GM12878 (cell line): Measurements from ENCODE around the gene KLF6. TPM values are rescaled to one million over a fixed set of nuclear protein-coding genes. Genes with fewer than 3 reads are reported as not detected.
A peak's percentile ranks its signal among the peaks of the same experiment; 100 is the strongest.

Experiments
- ATAC-seq: fragments of 200-7000 bp; cut with Tn5 transposase; 3 replicates; pipeline ENCODE4 v1.9.1; 2020; ENCODE audit warnings: mild to moderate bottlenecking, moderate library complexity
- BruUV-seq: library from RNA; stranded (reverse); fragments of 400-500 nt; replicated peaks from 2 replicates; lab custom pipeline; 2021; lab: Mats Ljungman, UMichigan
- CTCF ChIA-PET: fragments of 300-600 bp; sonication (Branson Sonifier 250); formaldehyde crosslinking; extraction: SDS; loops from one replicate; lab custom pipeline; 2021; ENCODE audit warnings: inconsistent platforms; lab: Yijun Ruan, JAX
- POLR2A ChIA-PET: fragments of 350-600 bp; formaldehyde crosslinking; extraction: SDS; loops from one replicate; lab custom pipeline; 2021; ENCODE audit warnings: inconsistent platforms; lab: Charles Lee
- RAD21 ChIA-PET: fragments of 300-600 bp; sonication (Branson Sonifier 250); formaldehyde crosslinking; loops from one replicate; lab custom pipeline; 2023; ENCODE audit warnings: antibody characterized with exemption; ENCODE audit not compliant: unreplicated experiment; lab: Charles Lee
- SMC1A ChIA-PET: fragments of 300-600 bp; sonication (Branson Sonifier 250); formaldehyde crosslinking; loops from one replicate; lab custom pipeline; 2023; ENCODE audit not compliant: unreplicated experiment, uncharacterized antibody; lab: Charles Lee
- DNase-seq: peaks from one replicate; pipeline ENCODE4 v3.0.0-alpha.2; 2011; ENCODE audit warnings: low read depth, low spot score
- FAIRE-seq: peaks from 3 replicates; lab custom pipeline; 2011; peaks lifted over from hg19 to GRCh38; lab: Jason Lieb, UNC
- H2AFZ ChIP-seq: 2 replicates; pipeline ENCODE4 v1.6.0; 2011; ENCODE audit warnings: low read depth, low read length, control low read depth; ENCODE audit not compliant: control insufficient read depth
- H3K27ac ChIP-seq: 2 replicates; pipeline ENCODE4 v1.5.1; 2011; ENCODE audit warnings: control low read depth; ENCODE audit not compliant: control insufficient read depth, insufficient read depth
- H3K27me3 ChIP-seq, 2 experiments: replicated peaks in 1 of 2; 2 replicates each; pipeline versions ENCODE4 v1.6.0 to v1.6.1; 2011; ENCODE audit warnings: low read length in 1 of 2; ENCODE audit not compliant: control insufficient read depth in 2 of 2, insufficient read depth in 2 of 2
- H3K36me3 ChIP-seq, 2 experiments: 2 replicates each; pipeline ENCODE4 v1.5.1; 2011; ENCODE audit warnings: low read length in 1 of 2; ENCODE audit not compliant: control insufficient read depth in 2 of 2, insufficient read depth in 2 of 2
- H3K4me1 ChIP-seq: 2 replicates; pipeline ENCODE4 v1.6.1; 2011; ENCODE audit warnings: mild to moderate bottlenecking, low read length, moderate library complexity, mixed read lengths; ENCODE audit not compliant: control insufficient read depth, insufficient read depth
- H3K4me2 ChIP-seq: 2 replicates; pipeline ENCODE4 v1.6.0; 2011; ENCODE audit warnings: control low read depth; ENCODE audit not compliant: control insufficient read depth, insufficient read depth
- H3K4me3 ChIP-seq: fragments of 200-600 bp; sonication (generic); 2 replicates; pipeline ENCODE4 v1.5.1; 2016
- H3K79me2 ChIP-seq: 2 replicates; pipeline ENCODE4 v1.6.0; 2011; ENCODE audit warnings: low read length; ENCODE audit not compliant: control insufficient read depth, insufficient read depth
- H3K9ac ChIP-seq: 2 replicates; pipeline ENCODE4 v1.8.0; 2011; ENCODE audit warnings: low read length, control low read depth, mixed read lengths; ENCODE audit not compliant: control insufficient read depth, insufficient read depth
- H3K9me3 ChIP-seq: replicated peaks from 3 replicates; pipeline ENCODE4 v1.5.1; 2011; ENCODE audit warnings: mild to moderate bottlenecking, low read length; ENCODE audit not compliant: control insufficient read depth, insufficient read depth
- H4K20me1 ChIP-seq: 2 replicates; pipeline ENCODE4 v1.6.0; 2011; ENCODE audit not compliant: control insufficient read depth, insufficient read depth
- ATF3 ChIP-seq: IDR thresholded peaks from 2 replicates; pipeline ENCODE4 v1.6.1; 2011; ENCODE audit warnings: low read depth, mild to moderate bottlenecking, low read length, moderate library complexity, borderline replicate concordance; ENCODE audit errors: extremely low read depth
- EED ChIP-seq: sonication (generic); IDR thresholded peaks from 2 replicates; pipeline ENCODE4 v1.6.1; 2016; ENCODE audit warnings: antibody characterized with exemption, low read depth
- HDGF ChIP-seq: fragments of 450-650 bp; IDR thresholded peaks from 2 replicates; pipeline ENCODE4 v1.6.1; 2016; ENCODE audit warnings: antibody characterized with exemption
- WGBS: methylation state at CpG from one replicate; pipeline ENCODE4 v1.1.6; 2016; ENCODE audit warnings: low lambda C conversion rate; ENCODE audit not compliant: insufficient replicate concordance, insufficient coverage; ENCODE audit errors: missing lambda C conversion rate; 5-methylcytosine and 5-hydroxymethylcytosine counted together
- in situ Hi-C: fragments of 300-500 bp; cut with MboI; formaldehyde crosslinking; loops from 9 replicates; pipeline ENCODE4 v1.14.3; 2018; ENCODE audit warnings: mixed read lengths
- intact Hi-C: fragments of 100-400 bp; cut with micrococcal nuclease; formaldehyde crosslinking; loops from one replicate; pipeline ENCODE4 v1.14.2; 2022; ENCODE audit not compliant: unreplicated experiment
- polyA plus RNA-seq, 11 experiments: library from polyadenylated mRNA; depleted of rRNA in 4 of 11; unstranded in 6 of 11; stranded (reverse) in 5 of 11; fragments of >200 nt; fragmentation: Nextera tagmentation in 4 of 11; fragmentation: Illumina TruSeq in 1 of 11; extraction: Ambion mirVana in 4 of 11; extraction: Trizol in 1 of 11; gene quantifications; 1 replicate in 1 of 11; 2 replicates in 10 of 11; pipeline versions ENCODE4 v1.2.1 to v1.2.3, GENCODE V29; 2011 to 2016; ENCODE audit warnings: inconsistent platforms in 2 of 11, missing spikeins in 2 of 11, low read depth in 1 of 11
- total RNA-seq, 4 experiments: library from RNA; depleted of rRNA in 3 of 4; stranded (reverse); fragments of >200 nt in 3 of 4; fragmentation: Illumina TruSeq in 1 of 4; extraction: Trizol in 1 of 4; gene quantifications; 2 replicates each; pipeline versions ENCODE4 v1.2.1 to v1.2.3, GENCODE V29; 2013 to 2021
- TF ChIP-seq, protein P1 (sequence below): fragments of 450-650 bp; IDR thresholded peaks from 2 replicates; pipeline ENCODE4 v1.6.1; 2018; ENCODE audit warnings: mild to moderate bottlenecking, low read depth, moderate library complexity; ENCODE audit not compliant: partially characterized antibody

The KLF6 gene
- total and polyA plus RNA-seq, 10 of the 15 experiments (the other 5 are each of a cell fraction or from before 2014, with no cell fraction given) = 7.4 to 54.1 (median 23.5) TPM

DNA sequence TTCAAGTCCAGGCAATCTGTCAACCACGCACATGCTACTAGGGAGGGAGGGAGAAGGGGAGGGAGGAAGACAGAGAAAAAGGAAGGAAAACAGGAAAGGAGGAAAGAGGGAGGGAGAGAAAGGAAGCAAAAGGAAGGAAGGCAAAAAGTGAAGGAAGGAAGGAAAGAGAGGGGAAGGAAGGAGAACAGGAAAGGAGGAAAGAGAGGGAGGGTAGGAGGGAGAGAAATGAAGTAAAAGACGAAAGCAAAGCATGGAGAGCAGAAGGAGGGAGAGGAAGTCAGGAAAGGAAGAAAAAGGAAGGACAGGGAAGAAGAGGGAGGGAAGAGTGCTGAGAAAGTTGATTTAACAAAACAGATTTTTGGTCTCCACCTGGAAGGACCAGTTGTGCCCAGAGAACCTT is 25.6 kb downstream of the KLF6 start:
- TF ChIP-seq, protein P1, sequence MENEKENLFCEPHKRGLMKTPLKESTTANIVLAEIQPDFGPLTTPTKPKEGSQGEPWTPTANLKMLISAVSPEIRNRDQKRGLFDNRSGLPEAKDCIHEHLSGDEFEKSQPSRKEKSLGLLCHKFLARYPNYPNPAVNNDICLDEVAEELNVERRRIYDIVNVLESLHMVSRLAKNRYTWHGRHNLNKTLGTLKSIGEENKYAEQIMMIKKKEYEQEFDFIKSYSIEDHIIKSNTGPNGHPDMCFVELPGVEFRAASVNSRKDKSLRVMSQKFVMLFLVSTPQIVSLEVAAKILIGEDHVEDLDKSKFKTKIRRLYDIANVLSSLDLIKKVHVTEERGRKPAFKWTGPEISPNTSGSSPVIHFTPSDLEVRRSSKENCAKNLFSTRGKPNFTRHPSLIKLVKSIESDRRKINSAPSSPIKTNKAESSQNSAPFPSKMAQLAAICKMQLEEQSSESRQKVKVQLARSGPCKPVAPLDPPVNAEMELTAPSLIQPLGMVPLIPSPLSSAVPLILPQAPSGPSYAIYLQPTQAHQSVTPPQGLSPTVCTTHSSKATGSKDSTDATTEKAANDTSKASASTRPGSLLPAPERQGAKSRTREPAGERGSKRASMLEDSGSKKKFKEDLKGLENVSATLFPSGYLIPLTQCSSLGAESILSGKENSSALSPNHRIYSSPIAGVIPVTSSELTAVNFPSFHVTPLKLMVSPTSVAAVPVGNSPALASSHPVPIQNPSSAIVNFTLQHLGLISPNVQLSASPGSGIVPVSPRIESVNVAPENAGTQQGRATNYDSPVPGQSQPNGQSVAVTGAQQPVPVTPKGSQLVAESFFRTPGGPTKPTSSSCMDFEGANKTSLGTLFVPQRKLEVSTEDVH = no peak
- no peak for TF ChIP-seq EED
- no peak for TF ChIP-seq ATF3
- 0 out of 2 replicates have a peak, but pooled peaks have one; percentile 26 for TF ChIP-seq HDGF
- CTCF ChIA-PET = interaction anchor here (1.0 kb wide), 1 partner anchor 52 kb away, joined by 3 read pairs; no protein-coding TSS in a partner anchor
- in situ Hi-C loops (no loop called here), intact Hi-C loops (no loop called here)
- no peak for ATAC-seq
- no peaks in the 10 kb centered on the region for H3K27me3 ChIP-seq
- no peaks in the 10 kb centered on the region for H3K79me2 ChIP-seq
- no peak overlapping the region for H3K9ac ChIP-seq
- no peak overlapping the region for H3K4me2 ChIP-seq
- no peak for FAIRE-seq
- RAD21 ChIA-PET = interaction anchor here (2.1 to 3.0 kb wide), 2 partner anchors 10 to 24 kb away, joined by 12 to 43 read pairs; partner anchors contain the start of gene KLF6
- peaks cover 9% of the 10 kb centered on the region; the same call in 2 of the 3 replicates for H3K9me3 ChIP-seq
- no peaks in the 10 kb centered on the region for H3K36me3 ChIP-seq
- H3K4me1 ChIP-seq = peaks cover 38% of the 10 kb centered on the region
- no peak for DNase-seq
- POLR2A ChIA-PET = interaction anchor here (4.7 kb wide), 1 partner anchor 24 kb away, joined by 27 read pairs; no protein-coding TSS in a partner anchor
- H2AFZ ChIP-seq = no peak overlapping the region
- SMC1A ChIA-PET = interaction anchor here (3.2 kb wide), 1 partner anchor 18 kb away, joined by 30 read pairs; no protein-coding TSS in a partner anchor
- no TSS peak for BruUV-seq
- H3K4me3 ChIP-seq = no peak overlapping the region
- no peak overlapping the region for H3K27ac ChIP-seq
- H4K20me1 ChIP-seq = no peaks in the 10 kb centered on the region
- WGBS = 95% methylated on average over 2 of the region's 2 CpGs
